ENCODE data around the gene CACNA2D3.
"Not testable (repeated sequence)": the region's sequence is repeated elsewhere in the genome, so short reads cannot be mapped to it uniquely, and the experiment has no call there.

Gene CACNA2D3

DNA sequence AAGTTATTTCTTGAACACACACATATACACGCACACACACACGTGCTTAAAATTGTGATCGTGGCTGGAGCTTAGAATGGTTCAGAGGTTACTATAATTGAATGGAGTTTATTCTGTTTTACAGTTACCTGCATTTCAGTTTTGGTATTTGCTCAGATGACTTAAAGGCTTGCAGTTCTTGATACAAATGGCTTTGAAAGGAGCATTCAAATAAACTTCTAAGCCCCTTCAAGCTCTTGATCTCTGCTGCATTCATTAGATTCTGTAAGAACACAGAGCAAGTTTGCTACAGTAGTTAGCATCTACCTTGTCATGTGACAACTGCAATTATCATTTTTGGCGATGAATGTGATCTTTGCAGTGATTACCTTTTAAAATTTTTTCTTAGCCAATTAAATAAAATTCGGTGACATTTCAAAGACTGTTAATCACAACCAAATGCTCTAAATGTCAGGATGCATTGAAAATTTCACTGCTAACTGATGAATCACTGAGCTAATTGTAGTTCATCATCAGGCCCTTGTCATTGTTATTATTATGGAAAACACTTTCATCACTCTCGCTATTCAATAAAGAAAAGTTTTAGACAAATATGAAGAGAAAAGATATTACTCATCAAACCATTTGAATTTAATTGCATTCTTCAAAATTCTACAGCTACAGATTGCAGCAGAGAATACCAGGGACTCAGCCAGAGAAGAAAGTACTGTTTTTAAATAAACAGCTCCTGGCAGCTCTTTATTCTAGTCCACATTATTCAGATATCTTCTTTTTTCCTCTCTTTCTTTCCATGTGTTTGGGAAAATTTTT lies 509.4 kb downstream of the CACNA2D3 start:
- DNase-seq (ENCODE audit: low read depth in 2 of 2) = no peak

DNA sequence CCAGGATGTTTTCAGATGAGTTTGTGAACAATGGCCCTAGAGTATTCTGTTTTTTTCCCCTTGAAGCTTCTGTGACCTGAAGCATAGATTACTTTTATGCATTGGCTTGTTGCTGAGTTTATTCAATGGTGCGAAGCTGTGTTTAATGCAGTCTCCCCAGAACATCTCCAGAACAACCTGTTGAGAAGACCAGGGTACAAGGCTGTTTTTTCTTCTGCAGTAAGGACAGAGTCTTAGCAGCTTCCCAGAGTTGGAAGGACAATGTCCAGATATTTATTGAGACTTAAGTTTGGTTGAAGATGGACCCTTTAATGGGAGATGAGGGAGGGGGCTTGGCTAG lies 509.9 kb downstream of the CACNA2D3 start:
- DNase-seq (ENCODE audit: low read depth in 2 of 2) = no peak

DNA sequence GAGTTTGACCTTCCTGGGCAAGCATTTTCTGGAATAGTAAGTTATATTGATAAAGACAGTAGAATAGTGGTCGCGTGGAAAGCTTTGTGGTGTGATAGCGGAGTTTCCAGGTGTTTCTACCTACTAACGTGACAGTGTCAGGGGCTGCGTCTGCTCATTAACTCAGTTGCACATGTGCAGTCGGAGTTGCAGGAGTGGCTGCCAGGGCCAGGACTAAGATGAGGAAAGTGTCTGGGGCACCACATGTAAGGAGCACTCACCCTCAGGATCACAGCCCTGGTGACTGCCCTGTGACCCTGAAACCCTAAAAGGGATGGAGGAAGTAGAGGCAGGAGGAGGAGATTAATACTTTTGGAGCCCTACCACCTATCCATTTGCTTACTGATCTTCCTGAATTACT lies 510.5 kb downstream of the CACNA2D3 start:
- DNase-seq (ENCODE audit: low read depth in 2 of 2) = no peak

DNA sequence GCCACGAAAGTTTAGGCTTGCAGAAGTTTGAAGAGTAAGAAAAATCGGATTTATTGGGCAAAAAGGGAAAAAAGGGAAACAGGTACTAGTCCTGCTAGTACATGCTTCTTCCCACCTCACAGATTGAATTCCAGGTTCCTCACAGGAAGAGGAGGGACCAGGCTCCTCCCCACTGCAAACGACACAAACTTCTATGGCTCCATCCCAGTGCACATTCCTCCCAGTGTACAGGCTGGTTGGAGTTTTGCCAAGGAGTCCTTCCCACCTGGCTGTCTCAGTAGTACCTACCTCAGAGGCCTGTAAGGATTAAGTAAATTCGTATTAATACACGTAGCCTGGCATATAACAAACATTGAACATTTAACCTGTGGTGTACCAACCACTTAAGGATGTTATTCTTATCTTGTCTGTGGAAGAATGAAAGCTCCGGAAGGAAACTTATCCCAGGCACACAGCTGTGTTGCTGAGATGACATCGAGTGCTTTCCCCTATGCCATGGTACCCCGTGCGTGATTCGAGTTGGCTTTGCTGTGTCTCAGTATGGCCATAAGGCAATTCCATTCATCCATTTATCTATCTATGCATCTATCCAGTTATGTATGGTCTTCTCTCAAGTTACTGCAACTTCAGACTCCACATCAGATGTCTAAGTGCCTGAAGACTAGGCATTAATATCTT lies 511.2 kb downstream of the CACNA2D3 start:
- no peak for DNase-seq (ENCODE audit: low read depth in 2 of 2)

DNA sequence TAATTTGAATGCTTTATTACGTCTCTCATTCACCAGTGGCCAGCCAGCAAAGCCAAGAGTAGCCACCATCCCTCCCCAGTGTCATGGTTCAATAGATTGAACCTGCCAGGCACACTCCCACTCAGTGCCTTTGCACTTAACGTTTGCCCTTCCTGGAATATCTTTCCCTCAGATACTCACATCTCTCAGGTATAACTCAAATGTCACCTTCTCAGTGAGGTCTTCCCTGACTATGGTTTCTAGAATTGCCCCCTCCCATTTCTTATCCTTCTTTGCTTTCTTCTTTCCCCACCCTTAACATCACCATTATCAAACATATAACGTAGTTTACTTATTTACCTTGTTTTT lies 511.7 kb downstream of the CACNA2D3 start:
- DNase-seq (ENCODE audit: low read depth in 2 of 2) = no peak

DNA sequence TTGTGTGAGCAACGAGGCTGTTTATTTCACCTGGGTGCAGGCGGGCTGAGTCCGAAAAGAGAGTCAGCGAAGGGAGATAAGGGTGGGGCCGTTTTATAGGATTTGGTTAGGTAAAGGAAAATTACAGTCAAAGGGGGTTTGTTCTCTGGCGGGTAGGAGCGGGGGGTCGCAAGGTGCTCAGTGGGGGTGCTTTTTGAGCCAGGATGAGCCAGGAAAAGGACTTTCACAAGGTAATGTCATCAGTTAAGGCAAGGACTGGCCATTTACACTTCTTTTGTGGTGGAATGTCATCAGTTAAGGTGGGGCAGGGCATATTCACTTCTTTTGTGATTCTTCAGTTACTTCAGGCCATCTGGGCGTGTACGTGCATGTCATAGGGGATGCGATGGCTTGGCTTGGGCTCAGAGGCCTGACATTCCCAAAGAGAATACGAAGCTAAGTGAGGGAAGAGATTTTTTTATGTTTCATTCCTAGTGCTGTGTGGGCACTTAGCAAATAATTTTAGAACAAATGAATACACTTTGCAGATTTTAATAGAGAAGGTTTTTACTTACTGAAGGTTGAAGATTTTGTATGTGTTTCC lies 517.5 kb downstream of the CACNA2D3 start:
- not testable (repeated sequence) for DNase-seq (ENCODE audit: low read depth in 2 of 2)

DNA sequence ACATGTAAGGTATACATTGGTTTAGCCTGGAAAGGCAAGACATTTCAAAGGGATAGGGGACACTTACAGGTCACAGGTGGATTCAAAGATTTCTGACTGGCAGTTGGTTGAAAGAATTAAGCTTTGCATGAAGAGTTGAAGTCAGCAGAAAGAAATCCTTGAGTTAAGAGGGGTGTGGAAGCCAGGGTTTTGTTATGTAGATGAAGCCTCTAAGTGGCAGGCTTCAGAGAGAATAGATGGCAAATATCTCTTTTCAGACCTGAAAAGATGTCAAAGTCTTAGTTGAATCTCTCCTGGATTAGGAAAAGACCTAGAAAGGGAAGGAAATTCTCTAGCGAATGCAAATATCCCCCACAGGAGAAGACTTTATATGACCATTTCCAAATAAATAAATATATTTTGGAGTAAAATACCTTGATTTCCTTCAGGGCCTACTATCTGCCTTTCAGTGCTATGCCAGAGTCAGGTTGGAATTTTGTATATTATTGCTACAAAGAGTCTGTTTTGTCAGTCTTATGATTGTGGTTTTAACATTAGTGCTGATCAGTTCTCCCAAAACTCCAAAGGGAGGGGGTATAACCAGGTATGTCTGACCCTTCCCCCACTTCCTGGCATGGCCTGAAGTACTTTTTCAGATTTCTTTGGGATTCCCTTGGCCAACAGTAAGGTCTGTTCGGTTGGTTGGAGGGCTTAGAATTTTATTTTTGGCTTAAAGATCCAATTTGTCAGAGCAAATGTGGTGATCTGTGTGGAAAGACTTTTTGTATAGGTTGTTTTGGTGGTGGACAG lies 519.1 kb downstream of the CACNA2D3 start:
- DNase-seq (ENCODE audit: low read depth in 2 of 2) = no peak

DNA sequence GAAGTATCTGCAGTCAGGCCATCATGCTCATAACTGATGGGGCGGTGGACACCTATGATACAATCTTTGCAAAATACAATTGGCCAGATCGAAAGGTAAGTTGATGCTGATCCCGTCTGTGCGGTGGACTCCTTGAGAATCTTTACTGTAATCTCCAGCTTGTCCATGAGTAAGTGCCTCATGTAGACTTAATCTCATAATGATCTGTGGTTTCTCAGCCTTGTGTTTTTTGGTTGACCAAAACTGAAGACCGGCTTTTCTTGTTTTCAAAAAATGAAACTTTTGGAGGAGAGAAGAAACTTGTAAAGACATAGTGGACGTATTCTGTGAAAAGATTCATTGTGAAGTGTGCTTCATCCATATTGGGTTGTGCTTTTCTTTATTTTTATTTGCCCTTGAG lies 519.8 kb downstream of the CACNA2D3 start:
- no peak for DNase-seq (ENCODE audit: low read depth in 2 of 2)

DNA sequence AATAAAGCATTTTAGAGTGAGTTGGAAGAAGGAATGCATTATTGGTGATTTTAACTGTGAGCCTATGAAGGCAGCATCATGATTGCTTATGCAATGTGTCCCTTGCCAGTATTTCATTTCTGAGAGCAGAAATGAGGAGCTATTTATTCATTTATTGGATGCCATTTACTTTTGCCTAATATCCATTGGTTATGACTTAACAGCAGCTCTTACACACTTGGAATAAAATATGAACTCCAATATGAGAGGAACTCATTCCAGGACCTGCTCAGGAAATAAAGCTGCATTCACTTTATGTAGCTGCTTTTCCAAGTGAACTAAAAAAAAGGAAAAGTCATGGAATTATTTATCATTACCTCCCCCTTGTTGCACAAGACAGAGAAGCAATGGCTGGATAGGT lies 525.4 kb downstream of the CACNA2D3 start:
- DNase-seq (ENCODE audit: low read depth in 2 of 2) = no peak

DNA sequence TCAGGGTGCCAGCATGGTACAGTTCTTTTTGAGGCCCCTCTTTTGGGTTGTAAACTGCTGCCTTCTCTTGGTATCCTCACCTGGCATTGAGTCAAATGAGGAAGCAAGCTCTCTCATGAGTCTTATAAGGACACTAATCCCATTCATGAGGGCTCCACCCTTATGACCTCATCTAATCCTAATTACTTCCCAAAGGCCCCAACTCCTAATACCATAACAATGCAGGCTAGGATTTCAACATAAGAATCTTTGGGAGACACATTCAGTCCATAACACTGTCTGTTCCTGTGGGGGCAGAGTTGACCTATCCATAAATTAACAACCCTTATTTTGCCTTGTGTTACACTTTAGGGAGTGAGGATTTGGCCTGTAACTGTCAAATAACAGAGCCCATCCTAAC lies 527.2 kb downstream of the CACNA2D3 start:
- DNase-seq (ENCODE audit: low read depth in 2 of 2) = no peak

DNA sequence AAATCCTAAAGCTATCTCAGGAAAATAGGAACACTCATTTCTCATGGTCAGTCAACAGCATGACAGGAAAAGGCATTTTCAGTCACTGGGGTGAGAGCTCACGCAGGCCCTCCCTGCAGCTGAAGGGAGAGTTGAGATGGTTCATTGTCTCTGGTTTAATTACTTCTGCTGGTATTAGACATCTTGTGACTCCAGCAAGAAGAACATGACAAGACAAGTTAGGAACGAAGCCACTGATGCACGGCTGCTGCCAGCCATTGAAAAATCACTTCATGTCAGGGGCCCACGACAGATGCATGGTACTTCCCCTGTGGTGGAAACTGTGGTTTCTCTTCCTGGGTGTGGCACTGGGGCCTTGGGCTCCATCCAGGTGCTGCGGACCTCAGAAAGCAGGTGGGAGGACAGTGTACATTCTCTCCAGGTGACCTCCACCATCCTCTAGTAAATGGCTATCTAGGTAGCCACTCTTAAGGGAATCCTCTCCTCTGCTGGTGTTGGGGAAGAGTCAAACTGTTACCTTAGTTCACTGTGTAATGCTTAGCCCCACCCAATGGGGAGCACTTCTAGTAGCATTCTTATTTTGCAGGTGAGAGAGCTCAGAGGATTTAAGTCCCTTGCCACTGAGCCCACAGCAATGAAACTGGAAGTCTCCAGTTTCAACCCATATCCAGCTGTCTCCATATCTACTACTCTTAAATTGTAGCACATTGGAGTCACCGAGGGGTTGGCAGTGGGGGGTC lies 531.3 kb downstream of the CACNA2D3 start:
- DNase-seq (ENCODE audit: low read depth in 2 of 2) = no peak

DNA sequence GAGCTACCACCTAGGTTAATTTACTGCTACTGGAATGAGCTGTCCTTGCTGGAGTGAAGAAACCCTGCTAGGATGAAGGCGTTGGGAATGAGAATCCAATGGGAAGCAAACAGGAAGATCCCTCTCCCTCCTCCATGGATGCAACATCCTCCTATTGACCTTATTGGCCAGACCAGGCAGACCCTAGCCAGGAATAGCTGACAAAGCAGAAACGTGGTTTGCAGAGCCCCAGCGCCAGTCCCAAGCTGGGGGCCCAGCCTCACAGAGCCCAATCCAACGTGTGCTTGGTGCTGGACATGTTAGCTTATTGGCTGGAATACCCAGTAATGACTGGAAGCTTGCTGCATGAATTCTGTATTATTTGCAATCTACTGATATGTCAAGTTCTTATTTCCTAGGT lies 532.4 kb downstream of the CACNA2D3 start:
- DNase-seq (ENCODE audit: low read depth in 2 of 2) = no peak

DNA sequence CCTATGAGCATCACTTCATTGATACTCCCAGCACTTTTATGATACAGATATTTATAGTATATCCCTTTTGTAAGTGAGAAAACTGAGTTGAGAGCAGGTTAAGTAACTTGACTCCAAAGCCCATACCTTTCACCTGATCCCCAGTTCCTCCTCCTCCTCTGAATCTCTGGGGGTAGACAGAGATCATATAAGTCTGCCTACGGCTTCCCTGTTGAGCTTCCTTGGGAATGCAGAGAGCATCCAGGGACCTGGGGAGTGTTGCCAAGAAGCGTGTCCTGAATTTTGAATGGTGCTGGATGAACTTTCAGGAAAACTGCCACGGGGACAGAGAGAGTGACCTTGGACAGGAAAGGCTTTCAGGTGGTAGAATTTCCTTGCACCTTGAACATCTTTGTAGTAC lies 537.0 kb downstream of the CACNA2D3 start:
- DNase-seq (ENCODE audit: low read depth in 2 of 2) = no peak

DNA sequence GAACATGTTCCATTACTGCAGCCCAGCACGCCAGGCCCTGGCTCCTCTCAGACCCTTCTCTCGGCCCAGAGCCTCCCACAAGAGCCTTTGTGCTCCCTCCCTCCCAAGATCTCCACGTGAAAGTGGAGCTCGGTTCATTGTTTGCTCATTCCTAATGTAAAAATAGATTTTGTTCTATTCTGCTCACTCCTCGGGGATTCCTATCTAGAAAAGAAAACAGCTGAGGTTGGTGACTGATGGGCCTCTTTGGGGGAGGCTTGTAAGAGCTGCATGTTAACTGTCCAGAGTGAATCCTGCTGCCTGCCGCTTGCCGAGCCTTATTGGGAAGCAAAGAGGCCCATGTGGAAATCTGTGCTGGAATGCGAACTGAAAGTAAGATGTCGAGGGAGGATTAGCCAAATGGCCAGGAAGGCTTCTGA lies 538.4 kb downstream of the CACNA2D3 start:
- no peak for DNase-seq (ENCODE audit: low read depth in 2 of 2)

DNA sequence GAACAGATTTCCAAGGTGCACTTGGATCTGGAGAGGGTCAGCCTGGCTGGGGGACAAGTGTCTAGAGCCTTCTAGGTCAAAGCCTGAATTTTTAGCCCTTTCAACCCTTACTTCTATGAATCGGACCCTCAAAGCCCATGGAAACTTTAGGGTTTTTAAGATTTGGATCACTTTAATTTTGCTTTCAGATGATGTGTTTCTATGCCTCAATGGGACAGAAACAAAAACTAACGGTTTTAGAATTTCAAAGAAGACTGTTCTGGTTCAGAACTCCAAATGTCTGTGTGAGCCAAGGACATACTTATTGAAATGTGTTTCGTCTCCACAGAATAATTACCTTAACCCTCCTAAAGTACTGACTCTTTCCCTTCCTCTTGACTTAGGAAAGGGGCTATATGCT lies 538.8 kb downstream of the CACNA2D3 start:
- no peak for DNase-seq (ENCODE audit: low read depth in 2 of 2)

DNA sequence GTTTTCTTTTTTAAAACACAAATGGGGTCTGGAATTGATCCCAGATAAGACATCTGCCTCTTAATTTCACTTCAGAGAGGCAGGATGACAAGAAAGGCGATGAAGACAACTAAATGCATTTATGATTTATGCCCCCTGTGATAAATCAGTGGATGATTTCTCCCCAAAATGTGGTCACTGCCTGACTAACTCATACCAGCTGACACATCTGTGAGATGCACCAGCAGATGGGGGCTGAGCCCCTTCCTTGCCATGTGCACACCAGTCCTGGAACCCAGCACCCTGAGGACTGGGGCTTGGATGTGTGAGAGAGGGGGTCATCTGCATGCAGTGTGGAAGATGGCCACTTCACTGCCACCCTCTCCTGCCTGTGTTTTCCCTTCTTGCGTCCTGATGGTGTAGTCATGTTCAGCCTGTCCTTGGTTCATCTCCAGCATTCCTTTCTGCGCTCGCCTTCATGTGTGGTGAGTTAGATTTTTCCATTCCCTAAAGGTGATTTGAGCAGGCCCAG lies 541.2 kb downstream of the CACNA2D3 start:
- DNase-seq (ENCODE audit: low read depth in 2 of 2) = no peak

DNA sequence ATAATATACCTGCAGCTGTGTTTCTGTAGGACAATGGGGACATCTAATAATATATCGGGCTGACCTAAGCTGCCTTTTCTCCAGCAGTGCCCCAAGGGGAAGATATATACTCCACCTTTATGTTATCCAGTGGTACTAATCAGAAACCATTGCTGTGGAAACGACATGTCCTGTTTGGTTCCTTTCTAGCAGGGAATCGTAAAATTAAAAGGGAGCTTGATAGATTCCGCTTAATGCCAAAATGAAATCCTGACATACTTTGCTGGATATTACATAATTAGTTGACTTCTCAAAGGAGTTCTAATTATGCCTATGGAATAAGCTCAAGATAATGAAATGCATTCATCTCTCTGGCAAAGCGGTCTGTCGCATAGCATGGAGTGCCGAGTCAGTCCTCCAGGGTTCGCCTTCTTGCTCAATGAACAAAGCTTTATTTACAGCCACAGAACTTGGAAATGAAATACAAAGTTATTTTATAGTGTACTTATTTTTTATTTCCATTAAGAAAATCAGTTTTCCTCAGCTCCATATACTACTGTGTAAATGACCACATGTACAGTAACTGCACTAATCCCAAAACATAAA lies 542.8 kb downstream of the CACNA2D3 start:
- DNase-seq (ENCODE audit: low read depth in 2 of 2) = no peak

DNA sequence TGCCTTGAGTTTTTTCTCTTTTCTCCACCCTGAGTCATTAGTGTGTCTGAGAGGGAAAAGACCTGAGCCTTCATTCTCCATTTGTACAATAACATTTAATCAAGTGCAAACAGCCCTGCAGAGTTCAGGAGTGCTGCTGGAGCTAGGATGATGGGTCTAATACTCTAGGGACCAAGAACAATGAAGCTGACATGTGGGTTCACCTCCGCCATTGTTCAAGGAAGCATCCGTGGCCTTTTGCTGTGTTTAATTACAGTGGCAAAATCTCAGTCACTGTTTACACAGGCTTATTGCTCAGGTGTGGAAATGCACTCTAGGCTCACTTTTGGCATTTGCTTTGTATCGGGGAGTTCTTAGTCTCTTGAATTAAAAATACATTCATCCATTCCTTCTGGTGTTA lies 545.9 kb downstream of the CACNA2D3 start:
- no peak for DNase-seq (ENCODE audit: low read depth in 2 of 2)

DNA sequence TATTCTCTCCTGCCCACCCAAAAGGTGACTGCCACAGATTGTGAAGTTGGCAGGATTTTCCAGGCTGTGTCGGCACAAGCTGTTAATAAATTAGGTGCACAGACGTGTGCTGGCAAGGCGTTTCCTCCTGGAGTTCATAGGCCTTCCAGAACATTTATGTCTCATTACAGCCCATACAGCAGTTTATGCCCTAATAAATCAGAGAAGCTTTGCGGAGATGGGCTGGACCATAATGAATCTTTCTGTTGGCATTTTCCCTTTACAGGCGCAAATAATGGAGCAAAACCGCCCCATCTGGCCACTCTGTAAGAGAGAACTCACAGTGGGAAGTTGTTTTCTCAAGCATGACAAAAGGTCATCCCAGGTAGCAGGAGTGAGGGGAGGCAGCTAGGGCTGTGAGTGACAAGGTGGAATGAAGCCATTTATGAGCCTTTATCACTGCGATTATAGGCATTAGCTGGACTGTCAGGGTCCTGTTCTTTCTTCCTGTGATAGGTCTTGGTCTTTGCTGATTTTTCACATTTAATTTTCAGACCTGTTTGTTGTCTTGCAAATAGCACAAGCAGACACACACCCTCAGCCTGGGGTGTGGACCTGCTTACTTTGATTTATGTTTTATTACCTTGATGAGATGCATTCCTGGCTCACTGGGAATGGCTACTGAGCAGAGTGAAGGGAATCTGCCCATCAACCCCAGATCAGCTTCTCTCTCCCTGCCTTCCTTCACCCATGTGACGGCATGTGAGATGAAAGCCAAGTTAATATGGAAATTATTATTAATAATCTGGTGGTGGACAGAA lies 548.0 kb downstream of the CACNA2D3 start:
- no peak for DNase-seq (ENCODE audit: low read depth in 2 of 2)

DNA sequence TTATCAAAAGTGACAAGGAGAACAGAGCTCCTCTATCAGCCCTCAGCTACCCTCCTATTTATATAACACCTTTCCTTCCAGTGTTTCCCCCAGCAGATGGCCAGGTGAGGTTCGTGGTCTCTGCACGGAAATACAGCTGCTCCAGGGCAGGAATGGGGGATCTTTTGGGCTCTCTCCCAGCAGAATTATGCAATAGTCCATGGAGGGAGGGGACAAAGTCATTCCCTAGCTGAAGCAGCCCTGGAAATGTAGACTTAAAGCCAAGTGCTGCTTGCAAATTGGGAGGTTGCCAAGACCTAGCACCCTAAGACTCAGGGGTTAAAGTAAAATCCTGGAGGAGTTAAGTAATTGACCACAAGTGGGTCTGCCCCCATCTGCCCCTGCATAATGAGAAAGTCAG lies 549.2 kb downstream of the CACNA2D3 start:
- DNase-seq (ENCODE audit: low read depth in 2 of 2) = no peak
